Activated CD8-positive, alpha-beta T cell treated with anti-CD3 and anti-CD28 coated beads for 36 hours (primary cell): Measurements from ENCODE around the gene MAPK4. TPM values are rescaled to one million over a fixed set of nuclear protein-coding genes. Genes with fewer than 3 reads are reported as not detected.

Experiments
- ATAC-seq: fragments of 200-7000 bp; cut with Tn5 transposase; one replicate; pipeline ENCODE4 v1.10.0; 2021; ENCODE audit warnings: mild to moderate bottlenecking, moderate library complexity
- CTCF ChIA-PET: fragments of 350-600 bp; sonication (Branson Sonifier 250); formaldehyde crosslinking; loops from one replicate; lab custom pipeline; 2021; ENCODE audit warnings: antibody characterized with exemption; lab: Charles Lee
- POLR2A ChIA-PET: fragments of 350-600 bp; sonication (Branson Sonifier 250); formaldehyde crosslinking; loops from one replicate; lab custom pipeline; 2021; ENCODE audit warnings: antibody characterized with exemption; lab: Charles Lee
- DNase-seq: peaks from one replicate; pipeline ENCODE4 v3.0.0-alpha.2; 2020
- H3K27ac Mint-ChIP-seq: one replicate; pipeline ENCODE4 v1.8.0; 2021; ENCODE audit warnings: mild to moderate bottlenecking, mixed read lengths
- H3K27me3 Mint-ChIP-seq: one replicate; pipeline ENCODE4 v1.8.0; 2021; ENCODE audit warnings: mixed read lengths
- H3K36me3 Mint-ChIP-seq: one replicate; pipeline ENCODE4 v1.8.0; 2021; ENCODE audit warnings: low read depth, mixed read lengths
- H3K4me1 Mint-ChIP-seq: one replicate; pipeline ENCODE4 v1.8.0; 2021; ENCODE audit warnings: low read depth, mixed read lengths
- H3K4me3 Mint-ChIP-seq: one replicate; pipeline ENCODE4 v1.8.0; 2021; ENCODE audit warnings: mild to moderate bottlenecking, moderate library complexity, mixed read lengths
- H3K9me3 Mint-ChIP-seq: one replicate; pipeline ENCODE4 v1.8.0; 2021; ENCODE audit warnings: mixed read lengths
- intact Hi-C: fragments of 100-400 bp; cut with micrococcal nuclease; formaldehyde crosslinking; loops from one replicate; pipeline ENCODE4 v1.10.0; 2022
- total RNA-seq, 2 experiments: library from RNA; stranded (reverse); gene quantifications; one replicate each; pipeline ENCODE4 v1.2.3, GENCODE V29; 2021
- TF ChIP-seq, protein P1 (sequence below): fragments of 200-600 bp; IDR thresholded peaks from one replicate; pipeline ENCODE4 v1.8.0; 2022; ENCODE audit warnings: antibody characterized with exemption, mild to moderate bottlenecking

The MAPK4 gene
- total RNA-seq, 2 experiments from 2014 or later: not detected

DNA sequence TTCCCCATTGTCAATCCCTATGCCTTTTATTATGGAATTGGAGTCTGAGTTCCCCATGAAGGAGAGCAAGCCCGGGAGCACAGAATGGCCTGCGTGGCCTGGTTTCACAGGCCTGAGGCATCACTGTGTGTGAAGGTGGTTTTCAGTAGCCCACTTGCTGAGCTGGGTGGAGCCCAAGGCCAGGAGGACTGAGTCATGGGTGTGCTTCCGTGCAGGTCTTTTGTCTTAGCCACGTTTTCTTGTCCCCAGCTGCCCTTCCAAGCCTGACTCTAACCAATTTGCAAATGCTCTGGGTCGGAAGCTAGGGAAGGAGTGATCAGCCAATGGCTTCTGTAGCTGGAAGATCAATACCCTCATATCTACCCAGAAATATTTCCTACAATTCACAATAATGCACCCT is 119.2 kb downstream of the MAPK4 start:
- no peak for DNase-seq
- H3K9me3 Mint-ChIP-seq: no peaks in the 10 kb centered on the region
- peaks cover 3% of the 10 kb centered on the region for H3K27me3 Mint-ChIP-seq
- H3K4me1 Mint-ChIP-seq: no peaks in the 10 kb centered on the region
- H3K36me3 Mint-ChIP-seq: no peaks in the 10 kb centered on the region
- no peak overlapping the region for H3K27ac Mint-ChIP-seq
- POLR2A ChIA-PET: no interaction called here
- H3K4me3 Mint-ChIP-seq: no peak overlapping the region
- intact Hi-C loops: no loop called here
- CTCF ChIA-PET: no interaction called here
- TF ChIP-seq, protein P1, sequence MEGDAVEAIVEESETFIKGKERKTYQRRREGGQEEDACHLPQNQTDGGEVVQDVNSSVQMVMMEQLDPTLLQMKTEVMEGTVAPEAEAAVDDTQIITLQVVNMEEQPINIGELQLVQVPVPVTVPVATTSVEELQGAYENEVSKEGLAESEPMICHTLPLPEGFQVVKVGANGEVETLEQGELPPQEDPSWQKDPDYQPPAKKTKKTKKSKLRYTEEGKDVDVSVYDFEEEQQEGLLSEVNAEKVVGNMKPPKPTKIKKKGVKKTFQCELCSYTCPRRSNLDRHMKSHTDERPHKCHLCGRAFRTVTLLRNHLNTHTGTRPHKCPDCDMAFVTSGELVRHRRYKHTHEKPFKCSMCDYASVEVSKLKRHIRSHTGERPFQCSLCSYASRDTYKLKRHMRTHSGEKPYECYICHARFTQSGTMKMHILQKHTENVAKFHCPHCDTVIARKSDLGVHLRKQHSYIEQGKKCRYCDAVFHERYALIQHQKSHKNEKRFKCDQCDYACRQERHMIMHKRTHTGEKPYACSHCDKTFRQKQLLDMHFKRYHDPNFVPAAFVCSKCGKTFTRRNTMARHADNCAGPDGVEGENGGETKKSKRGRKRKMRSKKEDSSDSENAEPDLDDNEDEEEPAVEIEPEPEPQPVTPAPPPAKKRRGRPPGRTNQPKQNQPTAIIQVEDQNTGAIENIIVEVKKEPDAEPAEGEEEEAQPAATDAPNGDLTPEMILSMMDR: no peak
- no peak for ATAC-seq

GRCh38 chr18:50679656-50680055 is 119.8 kb downstream of the MAPK4 start:
- Mint-ChIP-seq H3K27ac (no peak overlapping the region), H3K4me3 (no peak overlapping the region), H3K4me1 (no peaks in the 10 kb centered on the region), H3K27me3 (peaks cover 3% of the 10 kb centered on the region), H3K9me3 (no peaks in the 10 kb centered on the region), H3K36me3 (no peaks in the 10 kb centered on the region)
- ChIA-PET POLR2A (no interaction called here), CTCF (no interaction called here)
- ATAC-seq: no peak
- TF ChIP-seq, protein P1: no peak
- DNase-seq: no peak
- intact Hi-C loops: loop anchor here (5.0 kb wide), 1 partner anchor 47 kb away; no protein-coding TSS in a partner anchor

GRCh38 chr18:50680966-50681365 is 121.1 kb downstream of the MAPK4 start:
- ChIA-PET CTCF (no interaction called here), POLR2A (no interaction called here)
- intact Hi-C loops: loop anchor here (5.0 kb wide), 1 partner anchor 49 kb away; no protein-coding TSS in a partner anchor
- Mint-ChIP-seq H3K36me3 (no peaks in the 10 kb centered on the region), H3K9me3 (no peaks in the 10 kb centered on the region), H3K4me1 (no peaks in the 10 kb centered on the region), H3K27me3 (peaks cover 3% of the 10 kb centered on the region), H3K27ac (no peak overlapping the region), H3K4me3 (no peak overlapping the region)
- ATAC-seq (no peak), DNase-seq (no peak)
- TF ChIP-seq, protein P1: no peak

- ChIA-PET POLR2A (no interaction called here), CTCF (no interaction called here)
- TF ChIP-seq, protein P1: no peak
- no peaks in the 10 kb centered on the region for H3K4me1 Mint-ChIP-seq
- no peaks in the 10 kb centered on the region for H3K9me3 Mint-ChIP-seq
- no peak overlapping the region for H3K4me3 Mint-ChIP-seq
- H3K27me3 Mint-ChIP-seq: peaks cover 3% of the 10 kb centered on the region
- no peak for DNase-seq
- intact Hi-C loops: loop anchor here (5.0 kb wide), 1 partner anchor 51 kb away; no protein-coding TSS in a partner anchor
- H3K36me3 Mint-ChIP-seq: no peaks in the 10 kb centered on the region
- ATAC-seq: no peak
- no peak overlapping the region for H3K27ac Mint-ChIP-seq
Observed at GRCh38 chr18:50682852-50683251, 123.0 kb downstream of the MAPK4 start.

- Mint-ChIP-seq H3K27ac (no peak overlapping the region), H3K9me3 (no peaks in the 10 kb centered on the region), H3K4me3 (no peak overlapping the region), H3K36me3 (no peaks in the 10 kb centered on the region), H3K4me1 (no peaks in the 10 kb centered on the region), H3K27me3 (peaks cover 3% of the 10 kb centered on the region)
- DNase-seq (no peak), ATAC-seq (no peak)
- TF ChIP-seq, protein P1: no peak
- intact Hi-C loops: no loop called here
- POLR2A ChIA-PET: no interaction called here
- CTCF ChIA-PET: no interaction called here
Observed at GRCh38 chr18:50686409-50686808, 126.5 kb downstream of the MAPK4 start.
